GM19395 (cell line): Measurements from ENCODE around the gene EFNA3.

ENCODE experiments used
- ATAC-seq: cut with Tn5 transposase; IDR thresholded peaks from one replicate; pipeline ENCODE4 v1.9.1; 2021; ENCODE audit warnings: mild to moderate bottlenecking, moderate library complexity; ENCODE audit not compliant: unreplicated experiment

The EFNA3 gene

GRCh38 chr1:155066777-155067176, 11.9 kb upstream of the EFNA3 start:
- ATAC-seq, result no peak

GRCh38 chr1:155068599-155068998, 10.0 kb upstream of the EFNA3 start:
- no peak for ATAC-seq

- no peak for ATAC-seq
Measured at GRCh38 chr1:155069551-155070157, 9.0 kb upstream of the EFNA3 start.

GRCh38 chr1:155070158-155070621, 8.4 kb upstream of the EFNA3 start:
- no peak for ATAC-seq

- ATAC-seq, result peak; percentile 74
Measured at GRCh38 chr1:155070721-155071569, 7.7 kb upstream of the EFNA3 start.

- no peak for ATAC-seq
Measured at GRCh38 chr1:155071701-155072100, 6.9 kb upstream of the EFNA3 start.

GRCh38 chr1:155072531-155073289, 5.9 kb upstream of the EFNA3 start:
- ATAC-seq, result no peak

- ATAC-seq, result no peak
Measured at GRCh38 chr1:155073377-155074242, 5.0 kb upstream of the EFNA3 start.

- ATAC-seq, result no peak
Measured at GRCh38 chr1:155075535-155075934, 3.1 kb upstream of the EFNA3 start.

- no peak for ATAC-seq
Measured at GRCh38 chr1:155076371-155076770, 2.3 kb upstream of the EFNA3 start.

GRCh38 chr1:155077346-155077745, 1.3 kb upstream of the EFNA3 start:
- no peak for ATAC-seq

- no peak for ATAC-seq
Measured at GRCh38 chr1:155077758-155078445, 735 bp upstream of the EFNA3 start.

GRCh38 chr1:155079210-155079486, 511 bp downstream of the EFNA3 start:
- ATAC-seq, result no peak

GRCh38 chr1:155079487-155080311, 1.1 kb downstream of the EFNA3 start:
- no peak for ATAC-seq

GRCh38 chr1:155080312-155081228, 1.9 kb downstream of the EFNA3 start:
- no peak for ATAC-seq

- no peak for ATAC-seq
Measured at GRCh38 chr1:155081472-155082300, 3.0 kb downstream of the EFNA3 start.

- ATAC-seq, result no peak
Measured at GRCh38 chr1:155082301-155083051, 3.8 kb downstream of the EFNA3 start.
